Activated CD4-positive, alpha-beta memory T cell treated with anti-CD3 and anti-CD28 coated beads, Interleukin-2, amount 10 ng/mL, durations not matched to agents 7 days and 5 days (primary cell): ENCODE data around the gene SLC47A1. TPM values are rescaled to one million over a fixed set of nuclear protein-coding genes. Genes with fewer than 3 reads are reported as not detected.

Experiments used
- CTCF ChIA-PET: fragments of 350-600 bp; sonication (Branson Sonifier 250); formaldehyde crosslinking; loops from one replicate; lab custom pipeline; 2021; ENCODE audit warnings: antibody characterized with exemption, inconsistent platforms; lab: Charles Lee
- POLR2A ChIA-PET: fragments of 350-600 bp; sonication (Branson Sonifier 250); formaldehyde crosslinking; loops from one replicate; lab custom pipeline; 2021; ENCODE audit warnings: antibody characterized with exemption; lab: Charles Lee
- DNase-seq: peaks from one replicate; pipeline ENCODE4 v3.0.0-alpha.2; 2020
- H3K27ac Mint-ChIP-seq: one replicate; pipeline ENCODE4 v1.8.0; 2021; ENCODE audit warnings: mild to moderate bottlenecking, mixed read lengths
- H3K27me3 Mint-ChIP-seq: one replicate; pipeline ENCODE4 v1.8.0; 2021; ENCODE audit warnings: mixed read lengths
- H3K36me3 Mint-ChIP-seq: one replicate; pipeline ENCODE4 v1.8.0; 2021; ENCODE audit warnings: low read depth, mixed read lengths
- H3K4me1 Mint-ChIP-seq: one replicate; pipeline ENCODE4 v1.8.0; 2021; ENCODE audit warnings: mixed read lengths
- H3K4me3 Mint-ChIP-seq: one replicate; pipeline ENCODE4 v1.8.0; 2021; ENCODE audit warnings: mild to moderate bottlenecking, mixed read lengths
- H3K9me3 Mint-ChIP-seq: one replicate; pipeline ENCODE4 v1.8.0; 2021; ENCODE audit warnings: mixed read lengths
- total RNA-seq, 2 experiments: library from RNA; stranded (reverse); gene quantifications; one replicate each; pipeline ENCODE4 v1.2.3, GENCODE V29; 2021

Gene SLC47A1
- total RNA-seq, 2 experiments from 2014 or later = 0.28 to 0.45 TPM

- POLR2A ChIA-PET = no interaction called here
- no peak for DNase-seq
- no peak overlapping the region for H3K4me3 Mint-ChIP-seq
- CTCF ChIA-PET = interaction anchor here (0.7 to 1.1 kb wide), 2 partner anchors 187 to 217 kb away, joined by 3 read pairs; no protein-coding TSS in a partner anchor
- no peaks in the 10 kb centered on the region for H3K36me3 Mint-ChIP-seq
- H3K27me3 Mint-ChIP-seq = peaks cover 9% of the 10 kb centered on the region
- no peak overlapping the region for H3K27ac Mint-ChIP-seq
- no peaks in the 10 kb centered on the region for H3K9me3 Mint-ChIP-seq
- no peaks in the 10 kb centered on the region for H3K4me1 Mint-ChIP-seq
Observed at GRCh38 chr17:19549746-19550623, 16.3 kb downstream of the SLC47A1 start.

- Mint-ChIP-seq H3K4me1 (no peaks in the 10 kb centered on the region), H3K36me3 (no peaks in the 10 kb centered on the region), H3K27ac (no peak overlapping the region), H3K9me3 (no peaks in the 10 kb centered on the region), H3K4me3 (no peak overlapping the region), H3K27me3 (peaks cover 11% of the 10 kb centered on the region)
- POLR2A ChIA-PET = no interaction called here
- CTCF ChIA-PET = no interaction called here
- no peak for DNase-seq
Observed at GRCh38 chr17:19551165-19551564, 17.5 kb downstream of the SLC47A1 start.

- no peaks in the 10 kb centered on the region for H3K36me3 Mint-ChIP-seq
- H3K9me3 Mint-ChIP-seq = no peaks in the 10 kb centered on the region
- no peak overlapping the region for H3K27ac Mint-ChIP-seq
- no peaks in the 10 kb centered on the region for H3K4me1 Mint-ChIP-seq
- no peak for DNase-seq
- POLR2A ChIA-PET = no interaction called here
- no peak overlapping the region for H3K4me3 Mint-ChIP-seq
- peaks cover 11% of the 10 kb centered on the region for H3K27me3 Mint-ChIP-seq
- CTCF ChIA-PET = no interaction called here
Observed at GRCh38 chr17:19551591-19552148, 18.0 kb downstream of the SLC47A1 start.

DNA sequence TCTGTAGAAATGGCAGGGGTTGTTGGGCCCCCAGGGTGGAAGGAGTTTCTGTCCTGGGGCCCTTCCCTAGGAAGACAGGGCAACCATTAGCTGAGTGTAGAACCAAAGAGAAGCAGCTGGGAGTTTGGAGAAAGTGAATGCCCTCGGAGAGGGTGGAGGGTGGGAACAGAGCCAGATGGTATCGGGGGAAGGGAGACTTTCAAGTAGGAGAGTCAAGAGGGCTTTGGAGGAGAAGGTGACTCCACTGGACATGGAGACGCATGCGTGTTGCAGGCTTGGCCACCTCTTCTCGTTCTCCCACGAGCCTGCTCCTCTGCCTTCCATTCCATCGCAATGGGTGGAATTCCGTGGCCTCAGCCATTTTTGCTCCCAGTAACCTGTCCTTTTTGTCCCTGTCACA, 19.4 kb downstream of the SLC47A1 start:
- Mint-ChIP-seq H3K27me3 (peaks cover 18% of the 10 kb centered on the region), H3K9me3 (no peaks in the 10 kb centered on the region), H3K4me1 (no peaks in the 10 kb centered on the region), H3K4me3 (no peak overlapping the region), H3K27ac (no peak overlapping the region), H3K36me3 (no peaks in the 10 kb centered on the region)
- no peak for DNase-seq
- ChIA-PET CTCF (no interaction called here), POLR2A (no interaction called here)

DNA sequence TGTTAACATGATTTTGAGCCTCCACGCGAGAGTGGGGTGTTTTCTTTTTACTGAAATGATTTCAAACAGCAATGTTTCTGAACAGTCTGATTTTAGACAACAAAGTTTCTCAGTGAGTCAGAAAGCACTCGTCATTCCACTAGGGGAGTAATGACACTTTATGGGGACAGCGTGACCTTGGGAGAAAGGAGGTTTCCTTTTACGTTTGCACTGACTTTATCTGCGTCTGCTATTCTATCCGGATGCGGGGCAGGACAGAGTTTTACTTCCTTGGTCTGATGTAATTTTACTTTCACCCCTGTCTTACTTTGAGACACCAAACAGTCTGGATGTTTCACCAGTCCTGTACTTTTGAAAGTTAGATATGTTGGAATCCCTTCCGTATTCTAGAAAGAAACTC, 20.7 kb downstream of the SLC47A1 start:
- peaks cover 20% of the 10 kb centered on the region for H3K27me3 Mint-ChIP-seq
- ChIA-PET POLR2A (no interaction called here), CTCF (no interaction called here)
- no peak overlapping the region for H3K27ac Mint-ChIP-seq
- no peaks in the 10 kb centered on the region for H3K9me3 Mint-ChIP-seq
- no peaks in the 10 kb centered on the region for H3K4me1 Mint-ChIP-seq
- DNase-seq = no peak
- no peaks in the 10 kb centered on the region for H3K36me3 Mint-ChIP-seq
- H3K4me3 Mint-ChIP-seq = no peak overlapping the region

DNA sequence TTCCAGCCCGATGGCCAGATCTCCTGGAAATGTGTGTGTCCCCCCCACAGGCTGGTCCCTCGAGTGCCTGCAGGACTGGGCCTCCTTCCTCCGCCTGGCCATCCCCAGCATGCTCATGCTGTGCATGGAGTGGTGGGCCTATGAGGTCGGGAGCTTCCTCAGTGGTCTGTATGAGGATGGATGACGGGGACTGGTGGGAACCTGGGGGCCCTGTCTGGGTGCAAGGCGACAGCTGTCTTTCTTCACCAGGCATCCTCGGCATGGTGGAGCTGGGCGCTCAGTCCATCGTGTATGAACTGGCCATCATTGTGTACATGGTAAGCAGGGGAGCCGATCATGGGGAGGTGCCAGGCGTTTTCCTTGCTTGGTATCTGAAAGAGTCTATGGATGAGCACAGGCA, 22.1 kb downstream of the SLC47A1 start:
- Mint-ChIP-seq H3K27ac (no peak overlapping the region), H3K27me3 (peaks cover 17% of the 10 kb centered on the region), H3K36me3 (no peaks in the 10 kb centered on the region), H3K4me1 (no peaks in the 10 kb centered on the region), H3K4me3 (no peak overlapping the region), H3K9me3 (no peaks in the 10 kb centered on the region)
- ChIA-PET POLR2A (no interaction called here), CTCF (no interaction called here)
- no peak for DNase-seq

- Mint-ChIP-seq H3K36me3 (no peaks in the 10 kb centered on the region), H3K4me1 (no peaks in the 10 kb centered on the region), H3K9me3 (no peaks in the 10 kb centered on the region), H3K27me3 (peaks cover 21% of the 10 kb centered on the region), H3K27ac (no peak overlapping the region), H3K4me3 (no peak overlapping the region)
- DNase-seq = no peak
- ChIA-PET CTCF (interaction anchor here (0.9 kb wide), 1 partner anchor 25 kb away, joined by 4 read pairs; no protein-coding TSS in a partner anchor), POLR2A (no interaction called here)
Observed at GRCh38 chr17:19558946-19559345, 25.3 kb downstream of the SLC47A1 start.

- CTCF ChIA-PET = interaction anchor here (0.8 kb wide), 1 partner anchor 8 kb away, joined by 3 read pairs; no protein-coding TSS in a partner anchor
- no peaks in the 10 kb centered on the region for H3K36me3 Mint-ChIP-seq
- peaks cover 19% of the 10 kb centered on the region for H3K27me3 Mint-ChIP-seq
- POLR2A ChIA-PET = no interaction called here
- H3K9me3 Mint-ChIP-seq = no peaks in the 10 kb centered on the region
- no peak for DNase-seq
- no peaks in the 10 kb centered on the region for H3K4me1 Mint-ChIP-seq
- H3K4me3 Mint-ChIP-seq = no peak overlapping the region
- no peak overlapping the region for H3K27ac Mint-ChIP-seq
Observed at GRCh38 chr17:19561697-19562318, 28.2 kb downstream of the SLC47A1 start.

- Mint-ChIP-seq H3K9me3 (no peaks in the 10 kb centered on the region), H3K4me3 (no peak overlapping the region), H3K27ac (no peak overlapping the region), H3K36me3 (no peaks in the 10 kb centered on the region), H3K4me1 (no peaks in the 10 kb centered on the region), H3K27me3 (peaks cover 11% of the 10 kb centered on the region)
- ChIA-PET CTCF (interaction anchor here (0.7 kb wide), 1 partner anchor 19 kb away, joined by 3 read pairs; no protein-coding TSS in a partner anchor), POLR2A (no interaction called here)
- no peak for DNase-seq
Observed at GRCh38 chr17:19565817-19566575, 32.3 kb downstream of the SLC47A1 start.

- peaks cover 12% of the 10 kb centered on the region for H3K27me3 Mint-ChIP-seq
Observed at GRCh38 chr17:19567216-19568015, 33.8 kb downstream of the SLC47A1 start.

DNA sequence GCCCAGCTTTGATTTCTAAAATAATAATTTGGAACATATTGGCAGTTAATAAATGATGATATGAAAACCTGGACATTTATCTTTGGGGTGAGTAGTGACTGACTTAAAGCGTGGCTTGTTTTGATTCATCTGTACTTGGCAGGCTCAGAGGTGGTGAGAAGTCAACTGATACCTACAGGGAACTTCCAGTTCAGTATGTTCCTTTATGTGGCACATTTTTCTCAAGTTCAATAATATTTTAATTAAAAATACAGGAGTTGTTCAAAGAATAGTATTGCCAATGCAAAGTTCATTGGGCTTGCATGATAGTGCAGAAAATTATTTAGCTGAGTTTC, 34.3 kb downstream of the SLC47A1 start:
- H3K36me3 Mint-ChIP-seq = no peaks in the 10 kb centered on the region
- H3K9me3 Mint-ChIP-seq = no peaks in the 10 kb centered on the region
- H3K27ac Mint-ChIP-seq = no peak overlapping the region
- DNase-seq = no peak
- ChIA-PET CTCF (no interaction called here), POLR2A (interaction anchor here (1.0 kb wide), 1 partner anchor 80 kb away, joined by 3 read pairs; no protein-coding TSS in a partner anchor)
- H3K4me3 Mint-ChIP-seq = no peak overlapping the region
- H3K27me3 Mint-ChIP-seq = peaks cover 13% of the 10 kb centered on the region
- no peaks in the 10 kb centered on the region for H3K4me1 Mint-ChIP-seq

More at GRCh38 chr17:19567216-19568015, 33.8 kb downstream of the SLC47A1 start:
- Mint-ChIP-seq H3K27ac (no peak overlapping the region), H3K9me3 (no peaks in the 10 kb centered on the region), H3K36me3 (no peaks in the 10 kb centered on the region), H3K4me3 (no peak overlapping the region), H3K4me1 (no peaks in the 10 kb centered on the region)
- no peak for DNase-seq
- POLR2A ChIA-PET = interaction anchor here (1.0 kb wide), 1 partner anchor 80 kb away, joined by 3 read pairs; no protein-coding TSS in a partner anchor
- CTCF ChIA-PET = no interaction called here
